HL-60 (cell line): ENCODE measurements around the gene CTIF.

Experiments
- DNase-seq, 2 experiments: peaks; one replicate each; pipeline ENCODE4 v3.0.0-alpha.2; 2010 to 2020; ENCODE audit warnings: low read depth in 1 of 2, low spot score in 1 of 2
- H3K27ac ChIP-seq: fragments of 250-450 bp; sonication (Bioruptor Pico); replicated peaks from 2 replicates; pipeline ENCODE4 v1.5.1; 2020; ENCODE audit warnings: mild to moderate bottlenecking, moderate library complexity
- H3K27me3 ChIP-seq: fragments of 250-450 bp; sonication (Bioruptor Pico); 2 replicates; pipeline ENCODE4 v1.5.1; 2021; ENCODE audit warnings: mild to moderate bottlenecking, moderate library complexity; ENCODE audit not compliant: insufficient read depth, poor library complexity, severe bottlenecking
- H3K4me3 ChIP-seq: replicated peaks from 2 replicates; pipeline ENCODE4 v1.5.1; 2011; ENCODE audit warnings: mild to moderate bottlenecking, control low read depth, low read length; ENCODE audit not compliant: insufficient read depth
- GABPA ChIP-seq: IDR thresholded peaks from 2 replicates; pipeline ENCODE4 v1.6.1; 2012; ENCODE audit warnings: low read depth
- POLR2AphosphoS5 ChIP-seq: IDR thresholded peaks from 2 replicates; pipeline ENCODE4 v1.6.1; 2012; ENCODE audit warnings: low read depth
- SPI1 ChIP-seq: IDR thresholded peaks from 2 replicates; pipeline ENCODE4 v1.6.1; 2012; ENCODE audit warnings: low read depth, mild to moderate bottlenecking, borderline replicate concordance
- TF ChIP-seq, protein P1 (sequence below): IDR thresholded peaks from 2 replicates; pipeline ENCODE4 v1.6.1; 2012; ENCODE audit warnings: low read depth; ENCODE audit not compliant: insufficient replicate concordance
- TF ChIP-seq, protein P2 (sequence below): IDR thresholded peaks from one replicate; pipeline ENCODE4 v1.5.1; 2011; ENCODE audit warnings: low read length, control low read depth, inconsistent platforms; ENCODE audit not compliant: insufficient read depth

The CTIF gene

DNA sequence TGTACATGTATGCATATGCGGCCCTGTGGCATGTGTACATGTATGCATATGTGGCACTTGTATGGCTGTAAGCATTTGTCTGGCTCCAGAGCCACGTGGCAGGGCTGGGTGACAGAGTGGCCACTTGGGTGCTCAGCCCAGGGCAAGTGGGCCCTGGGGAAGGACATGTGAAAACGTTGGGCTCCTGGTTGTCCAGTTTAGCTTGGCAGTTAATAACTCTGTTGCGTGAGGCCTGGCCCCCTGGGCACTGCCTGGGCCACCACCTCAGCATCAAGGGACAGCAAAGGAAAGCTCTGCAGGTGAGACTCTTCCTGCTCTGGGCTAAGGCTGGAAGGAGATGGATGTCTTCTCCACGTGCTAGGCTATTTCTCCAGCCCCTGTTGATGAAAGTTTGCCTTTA is 119.9 kb downstream of the CTIF start:
- DNase-seq = no peak
- H3K27ac ChIP-seq = no peak overlapping the region
- no peak overlapping the region for H3K4me3 ChIP-seq
- no peak for TF ChIP-seq POLR2AphosphoS5
- TF ChIP-seq SPI1 = no peak
- TF ChIP-seq, protein P1, sequence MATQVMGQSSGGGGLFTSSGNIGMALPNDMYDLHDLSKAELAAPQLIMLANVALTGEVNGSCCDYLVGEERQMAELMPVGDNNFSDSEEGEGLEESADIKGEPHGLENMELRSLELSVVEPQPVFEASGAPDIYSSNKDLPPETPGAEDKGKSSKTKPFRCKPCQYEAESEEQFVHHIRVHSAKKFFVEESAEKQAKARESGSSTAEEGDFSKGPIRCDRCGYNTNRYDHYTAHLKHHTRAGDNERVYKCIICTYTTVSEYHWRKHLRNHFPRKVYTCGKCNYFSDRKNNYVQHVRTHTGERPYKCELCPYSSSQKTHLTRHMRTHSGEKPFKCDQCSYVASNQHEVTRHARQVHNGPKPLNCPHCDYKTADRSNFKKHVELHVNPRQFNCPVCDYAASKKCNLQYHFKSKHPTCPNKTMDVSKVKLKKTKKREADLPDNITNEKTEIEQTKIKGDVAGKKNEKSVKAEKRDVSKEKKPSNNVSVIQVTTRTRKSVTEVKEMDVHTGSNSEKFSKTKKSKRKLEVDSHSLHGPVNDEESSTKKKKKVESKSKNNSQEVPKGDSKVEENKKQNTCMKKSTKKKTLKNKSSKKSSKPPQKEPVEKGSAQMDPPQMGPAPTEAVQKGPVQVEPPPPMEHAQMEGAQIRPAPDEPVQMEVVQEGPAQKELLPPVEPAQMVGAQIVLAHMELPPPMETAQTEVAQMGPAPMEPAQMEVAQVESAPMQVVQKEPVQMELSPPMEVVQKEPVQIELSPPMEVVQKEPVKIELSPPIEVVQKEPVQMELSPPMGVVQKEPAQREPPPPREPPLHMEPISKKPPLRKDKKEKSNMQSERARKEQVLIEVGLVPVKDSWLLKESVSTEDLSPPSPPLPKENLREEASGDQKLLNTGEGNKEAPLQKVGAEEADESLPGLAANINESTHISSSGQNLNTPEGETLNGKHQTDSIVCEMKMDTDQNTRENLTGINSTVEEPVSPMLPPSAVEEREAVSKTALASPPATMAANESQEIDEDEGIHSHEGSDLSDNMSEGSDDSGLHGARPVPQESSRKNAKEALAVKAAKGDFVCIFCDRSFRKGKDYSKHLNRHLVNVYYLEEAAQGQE = no peak
- TF ChIP-seq GABPA = no peak
- TF ChIP-seq, protein P2, sequence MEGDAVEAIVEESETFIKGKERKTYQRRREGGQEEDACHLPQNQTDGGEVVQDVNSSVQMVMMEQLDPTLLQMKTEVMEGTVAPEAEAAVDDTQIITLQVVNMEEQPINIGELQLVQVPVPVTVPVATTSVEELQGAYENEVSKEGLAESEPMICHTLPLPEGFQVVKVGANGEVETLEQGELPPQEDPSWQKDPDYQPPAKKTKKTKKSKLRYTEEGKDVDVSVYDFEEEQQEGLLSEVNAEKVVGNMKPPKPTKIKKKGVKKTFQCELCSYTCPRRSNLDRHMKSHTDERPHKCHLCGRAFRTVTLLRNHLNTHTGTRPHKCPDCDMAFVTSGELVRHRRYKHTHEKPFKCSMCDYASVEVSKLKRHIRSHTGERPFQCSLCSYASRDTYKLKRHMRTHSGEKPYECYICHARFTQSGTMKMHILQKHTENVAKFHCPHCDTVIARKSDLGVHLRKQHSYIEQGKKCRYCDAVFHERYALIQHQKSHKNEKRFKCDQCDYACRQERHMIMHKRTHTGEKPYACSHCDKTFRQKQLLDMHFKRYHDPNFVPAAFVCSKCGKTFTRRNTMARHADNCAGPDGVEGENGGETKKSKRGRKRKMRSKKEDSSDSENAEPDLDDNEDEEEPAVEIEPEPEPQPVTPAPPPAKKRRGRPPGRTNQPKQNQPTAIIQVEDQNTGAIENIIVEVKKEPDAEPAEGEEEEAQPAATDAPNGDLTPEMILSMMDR = no peak
- no peaks in the 10 kb centered on the region for H3K27me3 ChIP-seq

- Histone ChIP-seq H3K27ac (no peak overlapping the region), H3K27me3 (no peaks in the 10 kb centered on the region), H3K4me3 (no peak overlapping the region)
- no peak for TF ChIP-seq SPI1
- TF ChIP-seq, protein P2 = no peak
- no peak for TF ChIP-seq GABPA
- TF ChIP-seq POLR2AphosphoS5 = no peak
- TF ChIP-seq, protein P1 = no peak
- no peak for DNase-seq
Observed at GRCh38 chr18:48659188-48660009, 120.6 kb downstream of the CTIF start.

GRCh38 chr18:48660346-48661228 is 121.8 kb downstream of the CTIF start:
- no peak for DNase-seq
- TF ChIP-seq SPI1 (no peak), POLR2AphosphoS5 (no peak), GABPA (no peak)
- TF ChIP-seq, protein P2 = no peak
- TF ChIP-seq, protein P1 = no peak
- no peaks in the 10 kb centered on the region for H3K27me3 ChIP-seq
- H3K4me3 ChIP-seq = no peak overlapping the region
- H3K27ac ChIP-seq = no peak overlapping the region
